Heart right ventricle (tissue), 16 donors: ENCODE data around the gene SYTL3. TPM values are rescaled to one million over a fixed set of nuclear protein-coding genes. Genes with fewer than 3 reads are reported as not detected.
"Not testable (repeated sequence)": the region's sequence is repeated elsewhere in the genome, so short reads cannot be mapped to it uniquely, and the experiment has no call there.

Source experiments
- ATAC-seq, 8 donors: fragments of 200-7000 bp; cut with Tn5 transposase; one replicate each; pipeline ENCODE4 v1.9.1; 2020; ENCODE audit warnings: mild to moderate bottlenecking in 8 of 8, moderate library complexity in 8 of 8, moderate number of reproducible peaks in 1 of 8
- DNase-seq, 2 donors: peaks; one replicate each; pipeline ENCODE4 v3.0.0-alpha.2; 2020
- H3K27ac ChIP-seq, 10 donors: fragments of 200-600 bp; sonication (generic) in 2 of 10; one replicate each; pipeline versions ENCODE4 v1.5.0 to v1.8.0; 2020 to 2022; ENCODE audit warnings: mild to moderate bottlenecking in 3 of 10
- H3K27me3 ChIP-seq, 7 donors: fragments of 200-600 bp; one replicate each; pipeline ENCODE4 v1.8.0; 2021 to 2022; ENCODE audit warnings: mild to moderate bottlenecking in 2 of 7
- H3K36me3 ChIP-seq, 9 donors: fragments of 200-600 bp; sonication (generic) in 1 of 9; one replicate each; pipeline versions ENCODE4 v1.5.0 to v1.8.0; 2020 to 2022; ENCODE audit warnings: mild to moderate bottlenecking in 2 of 9
- H3K4me1 ChIP-seq, 9 donors: fragments of 200-600 bp; sonication (generic) in 1 of 9; one replicate each; pipeline versions ENCODE4 v1.5.0 to v1.8.0; 2020 to 2022; ENCODE audit warnings: mild to moderate bottlenecking in 4 of 9
- H3K4me3 ChIP-seq, 10 donors: fragments of 200-600 bp; sonication (generic) in 2 of 10; one replicate each; pipeline versions ENCODE4 v1.5.0 to v1.8.0; 2020 to 2022; ENCODE audit warnings: mild to moderate bottlenecking in 7 of 10, moderate library complexity in 2 of 10
- H3K9me3 ChIP-seq, 11 donors: fragments of 200-600 bp in 10 of 11; sonication (generic) in 2 of 11; one replicate each; pipeline versions ENCODE4 v1.5.0 to v1.8.0; 2013 to 2022; ENCODE audit warnings: mild to moderate bottlenecking in 2 of 11, control low read depth in 1 of 11, moderate library complexity in 1 of 11
- CTCF ChIP-seq, 9 donors: fragments of 200-600 bp; sonication (generic) in 2 of 9; IDR thresholded peaks; one replicate each; pipeline versions ENCODE4 v1.5.0 to v1.8.0; 2021 to 2022; ENCODE audit warnings: antibody characterized with exemption in 9 of 9, mild to moderate bottlenecking in 5 of 9, moderate library complexity in 1 of 9
- WGBS, 2 donors: extraction: QIAGEN DNeasy Blood & Tissue Kit; methylation state at CpG; one replicate each; pipeline ENCODE4 v1.1.7; 2013; ENCODE audit warnings: inconsistent platforms in 1 of 2; 5-methylcytosine and 5-hydroxymethylcytosine counted together
- intact Hi-C, 10 donors: fragments of 100-400 bp; cut with DNase I; formaldehyde crosslinking; loops; one replicate each; pipeline versions ENCODE4 v1.11.1 to v1.14.2; 2022
- polyA plus RNA-seq, 2 donors: library from polyadenylated mRNA; stranded (reverse); fragments of 200-250 nt; gene quantifications; one replicate each; pipeline ENCODE4 v1.2.3, GENCODE V29; 2013
- total RNA-seq, 10 donors: library from RNA; stranded (reverse); fragmentation: NEBNext Ultra II Directional in 3 of 10; extraction: Animal tissue kit (Norgen Biotek cat#: 25700) in 3 of 10; gene quantifications; one replicate each; pipeline versions ENCODE4 v1.2.1 to v1.2.4, GENCODE V29; 2021 to 2023
- donor health status: Arrhythmogenic right ventricular cardiomyopathy.
- donor health status: ischemic (EF 13 %, LVEDD 7.1; RV severe dilation, severe dysfunction).
- donor health status: healthy with polysubstance abuse.
- donor health status: DM: no; HTN: yes; CAD: no.
- donor health status: DM: no; HTN: no; CAD: no.
- donor health status: ischemic (EF 25% LVEDD 6.9; RV normal size, moderate dysfunction).
- donor health status: ischemic (EF 25% LVEDD 5.7; RV mildly dilated, moderate dysfunction).
- donor health status: healthy.
- donor health status: DM: yes; HTN: yes; CAD: no.
- donor health status: Ischemic cardiomyopathy.
- donor health status: ischemic (EF 35%, LVEDD 5.7; RV mildly dilated, moderate dysfunction).
- donor health status: nonischemic (EF 11% LVEDD 7.7; RV severe dilation, severe dysfunction).
- donor health status: DM: yes; HTN: yes; CAD: no.
- donor health status: PGD.
- donor health status: ischemic (EF 29% LVEDD 5.4; RV normal size, mild dysfunction).
- donor health status: nonischemic (EF 23%, LVEDD 6.1; RV moderate dilation, normal function).

The SYTL3 gene
- total and polyA plus RNA-seq, 12 donors: 3.6 to 11.9 (median 8.1) TPM

GRCh38 chr6:158647501-158647900, 2.4 kb upstream of the SYTL3 start:
- Histone ChIP-seq H3K36me3 (no peaks in the 10 kb centered on the region), H3K9me3 (no peaks in the 10 kb centered on the region), H3K4me1 (peaks cover 6 to 60% (median 18%) of the 10 kb centered on the region in 9 donors), H3K4me3 (no peak overlapping the region), H3K27me3 (no peaks in the 10 kb centered on the region), H3K27ac (peak overlapping the region in 1 of 10 donors; percentile 54)
- DNase-seq (no peak), ATAC-seq (no peak)
- 48 to 51% methylated on average over 4 of the region's 4 CpGs for WGBS, 2 donors
- intact Hi-C loops: no loop called here
- TF ChIP-seq CTCF (IDR thresholded peaks at IDR 0.05): no peak

- ATAC-seq: peak in 1 of 8 donors; percentile 16
These were observed 1.1 kb upstream of the SYTL3 start for GRCh38 chr6:158648682-158649131.

GRCh38 chr6:158651981-158652737, 2.3 kb downstream of the SYTL3 start:
- peak overlapping the region in 1 of 10 donors; percentile 87 for H3K27ac ChIP-seq

More at GRCh38 chr6:158648682-158649131, 1.1 kb upstream of the SYTL3 start:
- WGBS, 2 donors: 46 to 63% methylated on average over 5 of the region's 5 CpGs
- H3K27me3 ChIP-seq: no peaks in the 10 kb centered on the region
- no peaks in the 10 kb centered on the region for H3K9me3 ChIP-seq
- no peak for TF ChIP-seq CTCF (IDR thresholded peaks at IDR 0.05)
- H3K36me3 ChIP-seq: no peaks in the 10 kb centered on the region
- intact Hi-C loops: no loop called here
- H3K4me3 ChIP-seq: no peak overlapping the region
- H3K4me1 ChIP-seq: peaks cover 0 to 60% (median 12%) of the 10 kb centered on the region in 9 donors
- H3K27ac ChIP-seq: peak overlapping the region in 9 of 10 donors; percentile 14 to 77 (median 54)
- DNase-seq: no peak

DNA sequence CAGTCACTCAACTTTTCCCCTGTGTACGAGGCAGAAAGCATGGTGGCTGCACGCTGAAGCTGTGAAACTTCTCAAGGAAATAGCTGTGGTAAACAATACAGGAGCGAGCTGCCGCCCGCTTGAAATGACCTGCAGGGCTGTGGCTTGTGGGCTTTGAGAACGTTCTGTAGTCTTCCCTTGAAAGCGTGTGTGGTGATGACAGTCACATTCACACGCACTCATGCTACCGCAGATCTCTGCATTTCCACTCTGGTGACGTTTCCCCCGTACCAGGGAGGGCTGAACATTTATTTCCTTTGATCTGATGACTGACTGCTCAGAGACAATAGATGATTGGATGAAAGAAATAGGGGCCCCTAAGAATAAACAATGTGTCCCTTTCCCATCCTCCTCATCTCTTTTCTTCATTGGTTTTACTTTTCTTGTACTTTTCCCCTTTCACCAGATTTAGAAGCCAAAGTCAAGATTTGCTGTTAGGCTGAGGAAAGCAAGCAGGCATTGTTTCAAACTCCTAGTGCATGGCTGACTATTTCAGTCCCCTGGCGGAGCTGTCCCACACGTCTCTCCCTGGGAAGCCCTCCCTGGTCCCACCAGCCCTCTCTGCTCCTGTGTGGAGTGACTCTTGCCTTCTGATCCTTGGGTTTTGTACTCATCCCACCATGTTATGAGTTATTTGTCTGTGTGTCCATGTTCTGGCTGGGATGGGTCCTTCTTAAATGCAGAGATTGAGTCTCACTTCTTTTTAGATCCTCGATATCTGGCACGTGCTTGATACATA, 3.9 kb downstream of the SYTL3 start:
- Histone ChIP-seq H3K9me3 (no peaks in the 10 kb centered on the region), H3K36me3 (no peaks in the 10 kb centered on the region), H3K27me3 (no peaks in the 10 kb centered on the region), H3K4me3 (no peak overlapping the region), H3K4me1 (peaks cover 2 to 62% (median 24%) of the 10 kb centered on the region in 9 donors), H3K27ac (peak overlapping the region; percentile 16 to 87 (median 66))
- intact Hi-C loops: no loop called here
- ATAC-seq: peak in 7 of 8 donors; percentile 4 to 76 (median 28)
- TF ChIP-seq CTCF (IDR thresholded peaks at IDR 0.05): no peak
- peak in 1 of 2 donors; percentile 34 for DNase-seq
- 40 to 53% methylated on average over 15 of the region's 15 CpGs for WGBS, 2 donors

More at GRCh38 chr6:158651981-158652737, 2.3 kb downstream of the SYTL3 start:
- H3K36me3 ChIP-seq, H3K9me3 ChIP-seq, H3K4me3 ChIP-seq, intact Hi-C loops, H3K27me3 ChIP-seq, DNase-seq, ATAC-seq: not testable (repeated sequence)
- H3K4me1 ChIP-seq: peaks cover 2 to 70% (median 29%) of the 10 kb centered on the region in 9 donors
- 86 to 92% methylated on average over 17 of the region's 17 CpGs for WGBS, 2 donors
